Body of pancreas (tissue), 4 donors: ENCODE measurements around the gene CRY1. TPM values are rescaled to one million over a fixed set of nuclear protein-coding genes. Genes with fewer than 3 reads are reported as not detected.

Source experiments
- ATAC-seq: fragments of 150-250 bp; one replicate; pipeline ENCODE4 v1.9.1; 2016
- DNase-seq, 4 donors: peaks; one replicate each; pipeline ENCODE4 v3.0.0-alpha.2; 2019
- H3K27ac ChIP-seq, 4 donors: fragments of 200-600 bp; sonication (generic); 1 replicate in 3 of 4; 2 replicates in 1 of 4; pipeline versions ENCODE4 v1.5.1 to v1.6.1; 2016 to 2019; ENCODE audit warnings: mild to moderate bottlenecking in 1 of 4, mixed read lengths in 1 of 4, moderate library complexity in 1 of 4
- H3K27me3 ChIP-seq, 2 donors: fragments of 200-600 bp; sonication (generic); one replicate each; pipeline ENCODE4 v1.6.0; 2016; ENCODE audit warnings: mild to moderate bottlenecking in 1 of 2
- H3K36me3 ChIP-seq, 2 donors: fragments of 200-600 bp; sonication (generic); replicated peaks in 1 of 2; 2 replicates each; pipeline ENCODE4 v1.5.1; 2016; ENCODE audit warnings: low read depth in 2 of 2; ENCODE audit not compliant: insufficient read depth in 1 of 2
- H3K4me1 ChIP-seq: fragments of 200-600 bp; sonication (generic); one replicate; pipeline ENCODE4 v1.6.0; 2016
- H3K4me3 ChIP-seq, 2 donors: fragments of 200-600 bp; sonication (generic); 1 replicate in 1 of 2; 2 replicates in 1 of 2; pipeline ENCODE4 v1.5.1; 2016 to 2019
- H3K9me3 ChIP-seq, 3 donors: fragments of 200-600 bp; sonication (generic); 1 replicate in 2 of 3; 2 replicates in 1 of 3; pipeline ENCODE4 v1.5.1; 2016
- POLR2A ChIP-seq, 3 donors: fragments of 450-650 bp; IDR thresholded peaks; one replicate each; pipeline ENCODE4 v1.6.1; 2016; ENCODE audit warnings: antibody characterized with exemption in 3 of 3, mild to moderate bottlenecking in 2 of 3
- WGBS, 2 donors: methylation state at CpG; one replicate each; pipeline ENCODE4 v1.1.5; 2017; 5-methylcytosine and 5-hydroxymethylcytosine counted together
- intact Hi-C: fragments of 100-400 bp; cut with DNase I; formaldehyde crosslinking; loops from one replicate; pipeline ENCODE4 v1.15.1; 2023
- total RNA-seq, 2 donors: library from RNA; depleted of rRNA; stranded (reverse); fragments of >200 nt; gene quantifications; one replicate each; pipeline ENCODE4 v1.1.0, GENCODE V29; 2016
- TF ChIP-seq, protein P1 (sequence below), 7 experiments: fragments of 450-650 bp in 4 of 7; fragments of 200-600 bp in 3 of 7; sonication (generic) in 3 of 7; IDR thresholded peaks; one replicate each; pipeline ENCODE4 v1.5.1; 2016 to 2019; ENCODE audit warnings: antibody characterized with exemption in 7 of 7

Gene CRY1
- total RNA-seq, 2 donors from 2014 or later: 12.5 to 15.6 TPM

DNA sequence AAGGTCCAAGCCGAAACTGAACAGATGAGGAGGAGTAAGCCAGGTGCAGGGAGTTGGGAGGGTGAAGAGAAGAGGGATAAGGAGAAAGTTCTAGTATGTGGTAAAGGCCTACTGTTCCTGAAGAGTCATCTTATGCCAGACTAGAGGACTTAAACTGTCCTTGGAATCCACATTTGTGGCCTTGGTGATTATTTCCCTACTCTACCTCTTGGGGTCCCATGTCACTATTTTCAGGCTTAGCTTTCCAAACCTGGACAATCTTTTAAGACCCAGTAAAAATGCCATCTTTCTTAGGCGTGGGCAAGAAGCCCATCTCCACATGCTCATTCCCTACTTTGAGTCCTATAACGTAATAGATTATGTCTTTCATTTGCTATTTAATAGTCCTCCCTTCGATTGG lies 40.1 kb upstream of the CRY1 start:
- TF ChIP-seq POLR2A (IDR thresholded peaks at IDR 0.05): no peak
- TF ChIP-seq, protein P1, sequence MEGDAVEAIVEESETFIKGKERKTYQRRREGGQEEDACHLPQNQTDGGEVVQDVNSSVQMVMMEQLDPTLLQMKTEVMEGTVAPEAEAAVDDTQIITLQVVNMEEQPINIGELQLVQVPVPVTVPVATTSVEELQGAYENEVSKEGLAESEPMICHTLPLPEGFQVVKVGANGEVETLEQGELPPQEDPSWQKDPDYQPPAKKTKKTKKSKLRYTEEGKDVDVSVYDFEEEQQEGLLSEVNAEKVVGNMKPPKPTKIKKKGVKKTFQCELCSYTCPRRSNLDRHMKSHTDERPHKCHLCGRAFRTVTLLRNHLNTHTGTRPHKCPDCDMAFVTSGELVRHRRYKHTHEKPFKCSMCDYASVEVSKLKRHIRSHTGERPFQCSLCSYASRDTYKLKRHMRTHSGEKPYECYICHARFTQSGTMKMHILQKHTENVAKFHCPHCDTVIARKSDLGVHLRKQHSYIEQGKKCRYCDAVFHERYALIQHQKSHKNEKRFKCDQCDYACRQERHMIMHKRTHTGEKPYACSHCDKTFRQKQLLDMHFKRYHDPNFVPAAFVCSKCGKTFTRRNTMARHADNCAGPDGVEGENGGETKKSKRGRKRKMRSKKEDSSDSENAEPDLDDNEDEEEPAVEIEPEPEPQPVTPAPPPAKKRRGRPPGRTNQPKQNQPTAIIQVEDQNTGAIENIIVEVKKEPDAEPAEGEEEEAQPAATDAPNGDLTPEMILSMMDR (IDR thresholded peaks at IDR 0.05): no peak
- Histone ChIP-seq H3K27ac (no peak overlapping the region), H3K36me3 (no peaks in the 10 kb centered on the region), H3K9me3 (no peaks in the 10 kb centered on the region), H3K4me3 (no peak overlapping the region), H3K4me1 (no peaks in the 10 kb centered on the region), H3K27me3 (no peaks in the 10 kb centered on the region)
- 69 to 76% methylated on average over 4 of the region's 4 CpGs for WGBS, 2 donors
- ATAC-seq (no peak), DNase-seq (no peak)
- intact Hi-C loops: loop anchor here (5.0 kb wide), 1 partner anchor 474 kb away; no protein-coding TSS in a partner anchor

DNA sequence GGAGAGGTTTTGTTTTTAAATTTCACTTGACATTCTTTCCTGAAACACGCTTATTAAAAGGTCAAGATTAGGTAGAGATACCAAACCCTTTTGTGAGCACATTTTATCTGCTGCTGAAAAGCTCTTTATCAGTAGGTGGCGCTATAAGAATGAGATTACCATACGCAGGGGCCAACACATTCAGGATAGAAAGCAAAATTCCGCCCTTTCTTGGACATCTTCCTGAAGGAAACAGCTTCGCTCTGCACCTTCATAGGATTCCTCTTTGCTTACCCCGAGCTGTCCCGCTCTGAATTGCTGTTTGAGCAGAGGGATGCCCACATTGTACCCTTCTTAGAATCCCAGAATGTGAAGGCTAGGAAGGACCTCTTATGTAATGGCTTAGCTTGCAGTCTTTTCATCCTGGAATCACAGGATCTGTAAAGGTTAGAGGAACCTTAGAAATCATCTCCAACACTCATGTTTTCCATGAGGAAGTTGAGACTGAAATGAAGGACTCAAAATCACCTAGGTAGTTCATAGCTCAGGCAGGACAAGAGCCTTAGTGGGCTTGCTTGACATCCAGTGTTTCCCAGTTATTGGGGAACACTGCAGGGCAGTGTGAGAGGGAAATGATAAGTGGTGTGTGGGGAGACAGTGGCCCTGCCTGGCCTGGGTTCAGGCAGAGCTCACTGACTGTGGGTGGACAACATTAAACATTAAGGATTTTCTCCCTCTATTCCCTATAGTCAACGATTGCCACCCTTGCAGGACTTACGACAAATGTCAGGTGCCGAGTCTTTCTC lies 38.7 kb upstream of the CRY1 start:
- Histone ChIP-seq H3K4me3 (no peak overlapping the region), H3K9me3 (no peaks in the 10 kb centered on the region), H3K27me3 (no peaks in the 10 kb centered on the region), H3K4me1 (no peaks in the 10 kb centered on the region), H3K36me3 (no peaks in the 10 kb centered on the region), H3K27ac (no peak overlapping the region)
- WGBS, 2 donors: 28 to 29% methylated on average over 10 of the region's 10 CpGs
- ATAC-seq (peak; percentile 45), DNase-seq (peak; percentile 11 to 44 (median 12))
- intact Hi-C loops: loop anchor here (5.0 kb wide), 1 partner anchor 475 kb away; no protein-coding TSS in a partner anchor
- TF ChIP-seq POLR2A (IDR thresholded peaks at IDR 0.05): no peak
- TF ChIP-seq, protein P1 (IDR thresholded peaks at IDR 0.05): peak; percentile 46 to 90 (median 80)

DNA sequence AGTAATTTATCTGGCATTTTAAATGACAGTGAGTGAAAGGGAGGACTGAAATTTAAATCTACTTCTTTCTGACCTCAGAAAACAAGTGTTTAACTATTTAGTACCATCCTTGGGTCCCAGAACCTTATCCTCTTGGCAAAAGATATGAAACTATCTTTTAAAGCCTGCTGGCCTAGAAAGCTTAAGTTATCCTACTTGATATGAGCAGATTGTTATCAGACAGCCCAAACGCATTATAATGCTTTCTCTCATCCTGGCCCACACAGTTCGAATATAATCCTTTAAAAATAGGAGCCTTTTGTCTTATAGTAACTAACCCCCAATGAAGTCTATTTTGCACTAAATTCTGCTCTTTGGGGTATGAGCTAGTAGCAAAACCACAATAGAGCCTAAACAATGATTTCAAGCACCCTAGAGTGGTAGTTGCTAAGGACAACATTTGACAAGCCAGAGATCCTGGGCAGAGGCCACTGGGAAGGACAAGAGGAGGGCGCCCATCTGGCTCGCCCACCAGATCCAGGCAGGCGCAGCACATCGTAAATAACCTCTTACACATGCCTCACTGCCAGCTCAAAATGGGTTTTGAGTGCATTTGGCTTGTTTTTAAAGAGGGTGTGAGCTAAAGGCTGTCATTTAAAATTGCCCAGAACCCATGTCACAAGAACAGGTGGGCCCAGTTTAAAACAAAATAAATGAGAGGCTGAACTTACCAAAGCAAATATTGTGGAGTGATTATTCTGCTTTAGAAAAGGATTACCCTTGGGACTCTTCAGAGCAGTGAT lies 37.7 kb upstream of the CRY1 start:
- WGBS, 2 donors: 59 to 60% methylated on average over 6 of the region's 6 CpGs
- Histone ChIP-seq H3K4me1 (no peaks in the 10 kb centered on the region), H3K4me3 (no peak overlapping the region), H3K9me3 (no peaks in the 10 kb centered on the region), H3K27me3 (no peaks in the 10 kb centered on the region), H3K27ac (no peak overlapping the region), H3K36me3 (no peaks in the 10 kb centered on the region)
- DNase-seq: no peak
- intact Hi-C loops: loop anchor here (5.0 kb wide), 1 partner anchor 476 kb away; no protein-coding TSS in a partner anchor
- ATAC-seq: no peak
- no peak for TF ChIP-seq POLR2A (IDR thresholded peaks at IDR 0.05)
- TF ChIP-seq, protein P1 (IDR thresholded peaks at IDR 0.05): no peak

GRCh38 chr12:107129315-107129930 lies 36.1 kb upstream of the CRY1 start:
- ATAC-seq: no peak

More at GRCh38 chr12:107129315-107129930, 36.1 kb upstream of the CRY1 start:
- H3K36me3 ChIP-seq: no peaks in the 10 kb centered on the region
- DNase-seq: no peak
- no peaks in the 10 kb centered on the region for H3K27me3 ChIP-seq
- WGBS, 2 donors: 37 to 50% methylated on average over 7 of the region's 7 CpGs
- no peaks in the 10 kb centered on the region for H3K9me3 ChIP-seq
- no peak for TF ChIP-seq POLR2A (IDR thresholded peaks at IDR 0.05)
- TF ChIP-seq, protein P1 (IDR thresholded peaks at IDR 0.05): no peak
- intact Hi-C loops: no loop called here
- H3K4me1 ChIP-seq: no peaks in the 10 kb centered on the region
- H3K27ac ChIP-seq: no peak overlapping the region
- no peak overlapping the region for H3K4me3 ChIP-seq
